GM10847 (cell line): ENCODE data around the gene AQP4.

ENCODE experiments used
- POLR2A ChIP-seq: IDR thresholded peaks from 2 replicates; pipeline ENCODE4 v1.6.1; 2011; ENCODE audit not compliant: insufficient read length; ENCODE audit errors: extremely low read depth

AQP4 gene

GRCh38 chr18:26862084-26862483, 3.4 kb downstream of the AQP4 start:
- no peak for TF ChIP-seq POLR2A

DNA sequence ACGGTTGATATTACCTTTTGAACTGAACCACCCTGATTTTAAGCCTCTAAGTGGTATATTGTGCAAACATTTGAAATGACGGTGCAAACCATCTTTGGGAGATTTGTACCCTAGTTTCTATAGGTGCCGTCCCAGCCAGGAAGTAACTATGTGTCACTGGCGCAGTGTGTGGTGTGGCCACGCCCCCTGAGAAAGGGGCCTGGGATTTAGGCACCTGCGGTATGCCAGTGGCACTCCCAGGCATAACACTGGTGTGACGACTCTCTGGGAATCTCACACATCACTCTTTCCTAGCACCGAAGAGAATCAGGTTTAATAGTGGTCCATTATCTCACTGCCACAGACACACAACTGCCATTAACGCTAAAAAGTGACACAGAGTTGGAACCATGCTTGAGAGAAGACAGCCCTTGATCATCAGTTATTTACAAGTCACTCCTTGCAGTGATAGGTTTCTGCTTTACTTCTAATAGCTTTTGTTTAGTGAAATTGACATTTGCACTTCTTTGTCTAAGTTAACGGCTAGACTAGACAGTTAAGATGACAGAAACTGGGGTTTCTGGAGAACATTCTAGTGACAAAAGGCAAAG, 11.1 kb downstream of the AQP4 start:
- no peak for TF ChIP-seq POLR2A

GRCh38 chr18:26853401-26853800, 12.1 kb downstream of the AQP4 start:
- no peak for TF ChIP-seq POLR2A

GRCh38 chr18:26843760-26844159, 21.7 kb downstream of the AQP4 start:
- TF ChIP-seq POLR2A = no peak

- TF ChIP-seq POLR2A = no peak
These were observed 24.5 kb downstream of the AQP4 start for GRCh38 chr18:26840965-26841364.

DNA sequence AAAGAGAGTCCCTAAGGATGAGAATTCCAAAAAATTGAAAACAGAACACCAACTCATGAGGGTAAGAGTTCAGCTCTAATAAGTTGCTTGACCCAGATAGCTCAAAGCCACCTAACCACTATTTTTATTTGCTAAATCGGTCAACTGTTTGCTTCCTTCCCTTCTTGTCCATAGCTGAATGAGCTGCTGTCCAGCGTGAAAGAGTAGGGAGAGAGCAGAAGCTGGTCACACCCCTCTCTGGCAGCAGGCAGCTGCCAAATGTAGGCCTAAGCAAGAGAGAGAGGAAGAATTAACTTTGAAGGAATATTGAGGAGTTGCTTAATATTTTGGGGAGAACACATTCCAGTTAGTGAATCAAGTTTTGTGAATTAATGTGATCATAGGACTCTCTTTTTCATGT, 25.9 kb downstream of the AQP4 start:
- TF ChIP-seq POLR2A = no peak

DNA sequence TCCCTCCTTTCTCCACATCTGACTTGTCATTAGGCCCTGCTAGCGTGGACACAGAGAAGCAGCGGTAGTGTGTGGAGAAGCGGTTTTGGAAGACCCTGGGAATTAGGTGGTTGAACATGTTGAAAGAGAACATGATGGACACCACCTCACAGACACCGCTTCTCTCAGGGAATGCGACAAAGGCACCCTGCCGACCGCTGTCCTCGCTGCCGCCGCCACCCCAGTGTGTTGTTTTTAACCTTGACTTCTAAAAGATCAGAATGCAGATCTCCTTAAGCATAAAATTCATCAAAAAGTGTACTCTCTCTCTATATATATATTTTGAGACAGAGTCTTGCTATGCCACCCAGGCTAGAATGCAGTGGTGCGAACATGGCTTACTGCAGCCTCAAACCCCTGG, 33.2 kb downstream of the AQP4 start:
- TF ChIP-seq POLR2A = no peak

DNA sequence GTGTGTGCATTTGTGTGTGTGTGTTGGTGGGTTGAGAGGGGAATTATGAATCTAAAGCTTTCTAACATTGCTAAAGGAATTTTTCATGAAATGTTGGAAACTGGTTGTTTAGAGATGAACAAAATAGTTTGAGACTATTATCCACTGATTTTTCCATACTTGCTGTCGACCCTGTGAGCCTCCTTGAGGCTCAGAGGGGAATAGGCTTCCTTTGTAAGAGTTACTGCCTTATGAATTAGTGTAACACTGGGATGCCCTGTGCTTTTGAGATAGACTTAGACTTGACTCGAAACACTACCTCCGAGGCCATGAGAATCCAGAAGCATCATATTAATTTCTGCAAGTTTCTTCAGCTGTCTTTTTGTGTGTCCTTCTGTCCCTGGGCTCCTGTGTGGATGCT, 37.9 kb downstream of the AQP4 start:
- TF ChIP-seq POLR2A = no peak

DNA sequence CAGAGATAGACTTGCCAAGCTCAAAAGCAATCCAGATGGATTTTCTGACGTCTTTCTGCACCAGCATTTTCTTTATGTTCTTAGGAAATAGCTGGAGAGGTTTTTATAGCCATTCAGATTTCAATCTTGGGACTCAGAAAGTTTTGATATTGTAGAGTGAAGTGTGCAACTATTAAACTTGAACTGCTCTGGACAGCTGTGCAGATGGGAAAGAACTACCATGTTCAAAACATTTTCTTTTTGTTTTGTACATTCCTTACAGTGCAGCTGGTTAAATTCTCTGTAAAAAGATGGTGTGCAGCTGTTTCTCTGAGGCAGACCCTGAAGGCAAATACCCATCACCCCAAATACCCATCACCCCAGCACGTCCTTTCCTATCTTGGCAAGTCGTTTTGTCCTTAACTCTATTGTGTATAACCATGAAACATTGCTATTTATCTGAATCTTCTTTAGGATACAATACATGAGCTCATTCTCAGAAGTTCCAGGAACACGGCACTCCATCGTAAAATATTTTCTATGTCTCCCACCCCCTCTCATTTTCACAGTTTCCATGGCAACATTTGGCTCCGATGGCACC, 38.8 kb downstream of the AQP4 start:
- no peak for TF ChIP-seq POLR2A

- TF ChIP-seq POLR2A = no peak
These were observed 44.3 kb downstream of the AQP4 start for GRCh38 chr18:26821181-26821580.

DNA sequence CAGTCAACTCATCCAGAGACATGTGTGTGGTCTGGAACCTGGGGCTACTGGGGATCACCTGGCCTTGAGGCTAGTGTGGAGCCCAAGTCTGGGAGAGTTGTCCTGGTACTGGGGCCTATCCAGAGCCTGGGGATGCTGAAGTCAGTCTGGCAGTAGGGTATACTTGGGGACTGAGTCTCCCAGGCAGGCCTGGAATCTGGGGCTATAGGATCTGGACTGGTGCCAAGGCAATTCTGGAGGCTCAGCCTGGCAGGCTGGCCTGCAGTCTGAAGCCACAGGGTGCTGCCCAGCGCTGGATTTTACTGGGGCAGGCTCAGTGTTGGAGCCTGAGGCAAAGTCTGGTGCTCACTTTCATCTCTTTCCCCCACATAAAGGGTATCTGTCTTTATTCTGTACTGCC, 46.5 kb downstream of the AQP4 start:
- TF ChIP-seq POLR2A = no peak

- TF ChIP-seq POLR2A = no peak
These were observed 47.0 kb downstream of the AQP4 start for GRCh38 chr18:26818461-26818860.

GRCh38 chr18:26813043-26813442, 52.5 kb downstream of the AQP4 start:
- no peak for TF ChIP-seq POLR2A

- no peak for TF ChIP-seq POLR2A
These were observed 53.0 kb downstream of the AQP4 start for GRCh38 chr18:26812462-26812861.

DNA sequence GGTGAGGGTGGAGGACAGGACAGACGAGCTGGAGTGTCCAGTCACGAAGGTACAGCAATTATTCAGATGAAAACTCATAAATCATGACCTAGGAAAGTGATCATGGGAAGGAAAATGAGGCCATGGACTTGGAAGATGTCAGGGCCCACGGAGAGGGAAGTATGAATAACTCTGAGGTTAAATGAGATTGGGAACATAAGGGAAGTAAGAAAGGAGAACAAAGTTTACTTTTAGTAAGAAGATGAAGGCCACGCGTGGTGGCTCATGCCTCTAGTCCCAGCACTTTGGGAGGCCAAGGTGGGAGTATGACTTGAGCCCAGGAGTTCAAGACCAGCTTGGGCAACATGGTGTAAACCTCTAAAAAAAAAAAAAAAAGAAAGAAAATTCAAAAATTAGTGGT, 56.2 kb downstream of the AQP4 start:
- TF ChIP-seq POLR2A = no peak

DNA sequence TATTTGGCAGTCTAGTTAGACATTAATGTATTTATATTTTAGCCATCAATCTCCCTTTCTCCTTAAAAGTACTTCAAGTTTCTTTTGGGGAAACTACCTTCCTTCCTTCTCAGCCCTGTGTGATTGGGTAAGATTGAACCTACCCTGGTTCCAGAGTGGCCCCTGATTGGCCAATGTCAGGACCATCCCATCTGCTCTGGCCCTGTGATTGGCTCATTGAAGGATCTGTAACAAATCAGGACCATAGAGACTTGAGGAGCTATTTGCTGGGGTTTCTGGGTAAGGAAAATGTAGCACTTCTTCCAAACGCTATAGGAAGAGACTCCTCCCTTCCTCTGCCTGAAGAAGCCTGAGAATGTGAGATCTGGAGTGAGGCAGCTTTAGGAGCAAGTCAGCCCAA, 59.3 kb downstream of the AQP4 start:
- TF ChIP-seq POLR2A = no peak

DNA sequence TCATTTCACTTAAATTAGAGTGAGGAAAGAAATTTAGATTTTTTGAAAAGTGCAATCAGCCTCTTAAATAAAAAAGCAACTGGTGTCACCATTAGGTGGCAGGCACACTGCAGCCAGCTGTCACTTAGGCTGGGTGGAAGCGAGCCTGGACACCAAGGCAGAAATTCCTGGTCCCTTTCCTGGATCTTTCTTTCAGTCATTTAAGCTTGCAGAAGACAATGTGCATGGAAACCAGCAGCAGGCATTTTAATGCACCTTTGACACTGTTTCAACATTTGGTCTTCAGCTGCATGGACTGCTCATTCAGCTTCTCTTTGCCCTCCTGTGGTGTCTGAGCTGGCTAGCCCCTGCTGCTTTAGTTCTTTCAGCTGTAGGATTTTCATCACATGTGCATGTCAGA, 61.0 kb downstream of the AQP4 start:
- TF ChIP-seq POLR2A = no peak
